H1 (cell line): ENCODE results near the gene GRIK4. TPM values are rescaled to one million over a fixed set of nuclear protein-coding genes. Genes with fewer than 3 reads are reported as not detected.

Source experiments
- CTCF ChIA-PET: fragments of 300-600 bp; sonication (Branson Sonifier 250); formaldehyde crosslinking; loops from one replicate; lab custom pipeline; 2021; ENCODE audit not compliant: partially characterized antibody; lab: Charles Lee
- POLR2A ChIA-PET: fragments of 300-600 bp; sonication (Branson Sonifier 250); formaldehyde crosslinking; loops from one replicate; lab custom pipeline; 2021; ENCODE audit warnings: inconsistent platforms; ENCODE audit not compliant: partially characterized antibody; lab: Charles Lee
- DNase-seq, 2 experiments: peaks; one replicate each; pipeline versions ENCODE4 v3.0.0 to v3.0.0-alpha.2; 2010 to 2022; ENCODE audit warnings: low spot score in 2 of 2, low read depth in 1 of 2, mixed read lengths in 1 of 2
- FAIRE-seq: peaks from 2 replicates; lab custom pipeline; 2011; peaks lifted over from hg19 to GRCh38; lab: Jason Lieb, UNC
- H2AFZ ChIP-seq: 2 replicates; pipeline ENCODE4 v1.8.1; 2012; ENCODE audit warnings: low read length, inconsistent platforms
- H2AK5ac ChIP-seq: 2 replicates; pipeline ENCODE4 v1.6.1; 2013; ENCODE audit warnings: low read depth, low read length
- H2BK120ac ChIP-seq: replicated peaks from 2 replicates; pipeline ENCODE3; 2013; ENCODE audit warnings: low read depth, low read length, inconsistent platforms
- H2BK12ac ChIP-seq: 2 replicates; pipeline ENCODE4 v1.6.1; 2013; ENCODE audit warnings: low read depth, low read length
- H2BK15ac ChIP-seq: 2 replicates; pipeline ENCODE4 v1.6.1; 2013; ENCODE audit warnings: low read length
- H2BK20ac ChIP-seq: 2 replicates; pipeline ENCODE4 v1.6.1; 2013; ENCODE audit warnings: low read length
- H2BK5ac ChIP-seq: 2 replicates; pipeline ENCODE4 v1.6.1; 2013; ENCODE audit warnings: low read depth, low read length
- H3K14ac ChIP-seq: 2 replicates; pipeline ENCODE4 v1.6.1; 2013; ENCODE audit warnings: inconsistent platforms; ENCODE audit not compliant: insufficient read length
- H3K18ac ChIP-seq: 2 replicates; pipeline ENCODE4 v1.6.1; 2013; ENCODE audit warnings: low read length; ENCODE audit errors: extremely low read depth
- H3K23ac ChIP-seq: 2 replicates; pipeline ENCODE4 v1.6.1; 2013; ENCODE audit warnings: inconsistent platforms; ENCODE audit not compliant: insufficient read length
- H3K23me2 ChIP-seq: 2 replicates; pipeline ENCODE4 v1.6.1; 2013; ENCODE audit warnings: low read depth, low read length
- H3K27ac ChIP-seq: 2 replicates; pipeline ENCODE4 v1.6.1; 2011; ENCODE audit warnings: low read depth, low read length, inconsistent platforms
- H3K27me3 ChIP-seq, 4 experiments: replicated peaks in 1 of 4; 1 replicate in 1 of 4; 2 replicates in 3 of 4; pipeline versions ENCODE4 v1.6.1 to v1.8.1; 2011 to 2013; ENCODE audit warnings: low read length in 3 of 4, mild to moderate bottlenecking in 3 of 4, inconsistent platforms in 2 of 4, mixed read lengths in 2 of 4, moderate library complexity in 1 of 4; ENCODE audit not compliant: control insufficient read depth in 3 of 4, insufficient read depth in 3 of 4; ENCODE audit errors: extremely low read depth in 1 of 4
- H3K36me3 ChIP-seq, 4 experiments: 2 replicates each; pipeline versions ENCODE4 v1.6.1 to v1.8.1; 2011 to 2013; ENCODE audit warnings: mild to moderate bottlenecking in 4 of 4, low read length in 3 of 4, moderate library complexity in 2 of 4, control low read depth in 1 of 4, inconsistent platforms in 1 of 4; ENCODE audit not compliant: insufficient read depth in 4 of 4, control insufficient read depth in 2 of 4
- H3K4ac ChIP-seq: replicated peaks from 2 replicates; pipeline ENCODE3; 2013; ENCODE audit warnings: low read length, low read depth, mixed read lengths, inconsistent platforms; ENCODE audit not compliant: insufficient read length
- H3K4me1 ChIP-seq, 4 experiments: replicated peaks in 1 of 4; 1 replicate in 1 of 4; 2 replicates in 3 of 4; pipeline versions ENCODE4 v1.6.1 to v1.8.1; 2011 to 2013; ENCODE audit warnings: low read length in 3 of 4, inconsistent platforms in 2 of 4, mixed read lengths in 1 of 4; ENCODE audit not compliant: insufficient read depth in 4 of 4, control insufficient read depth in 3 of 4
- H3K4me2 ChIP-seq, 2 experiments: 2 replicates each; pipeline versions ENCODE4 v1.6.1 to v1.8.1; 2011 to 2013; ENCODE audit warnings: low read depth in 2 of 2, low read length in 2 of 2, control low read depth in 1 of 2, inconsistent platforms in 1 of 2, mild to moderate bottlenecking in 1 of 2; ENCODE audit not compliant: insufficient read depth in 1 of 2
- H3K4me3 ChIP-seq, 4 experiments: fragments of 200-600, 300-600 bp in 1 of 4; sonication (generic), shearing (Covaris generic), sonication (Bioruptor Twin) in 1 of 4; 2 replicates each; pipeline versions ENCODE4 v1.5.1 to v1.8.1; 2011 to 2016; ENCODE audit warnings: low read length in 4 of 4, low read depth in 3 of 4, control low read depth in 2 of 4, inconsistent platforms in 2 of 4, mild to moderate bottlenecking in 2 of 4, mixed read lengths in 1 of 4, moderate library complexity in 1 of 4; ENCODE audit not compliant: insufficient read depth in 2 of 4; ENCODE audit errors: extremely low read depth in 1 of 4
- H3K56ac ChIP-seq: replicated peaks from 2 replicates; pipeline ENCODE3; 2013; ENCODE audit warnings: low read depth, mild to moderate bottlenecking, mixed read lengths, low read length, inconsistent platforms; ENCODE audit not compliant: insufficient read length
- H3K79me1 ChIP-seq: 2 replicates; pipeline ENCODE4 v1.6.1; 2013; ENCODE audit warnings: low read depth, low read length, control low read depth
- H3K79me2 ChIP-seq, 2 experiments: 2 replicates each; pipeline versions ENCODE4 v1.6.1 to v1.8.1; 2012 to 2013; ENCODE audit warnings: low read length in 2 of 2, mild to moderate bottlenecking in 2 of 2, inconsistent platforms in 1 of 2; ENCODE audit not compliant: insufficient read depth in 2 of 2, control insufficient read depth in 1 of 2
- H3K9ac ChIP-seq, 4 experiments: replicated peaks in 1 of 4; 1 replicate in 1 of 4; 2 replicates in 3 of 4; pipeline versions ENCODE4 v1.6.1 to v1.8.1; 2011 to 2013; ENCODE audit warnings: low read depth in 3 of 4, low read length in 3 of 4, control low read depth in 2 of 4, mild to moderate bottlenecking in 2 of 4, moderate library complexity in 2 of 4, inconsistent platforms in 1 of 4; ENCODE audit errors: extremely low read depth in 1 of 4
- H3K9me3 ChIP-seq, 2 experiments: 2 replicates each; pipeline versions ENCODE4 v1.6.1 to v1.8.1; 2012 to 2013; ENCODE audit warnings: mild to moderate bottlenecking in 2 of 2, moderate library complexity in 2 of 2, control low read depth in 1 of 2, inconsistent platforms in 1 of 2, low read depth in 1 of 2, low read length in 1 of 2, mixed read lengths in 1 of 2; ENCODE audit not compliant: insufficient read depth in 2 of 2
- H4K20me1 ChIP-seq, 2 experiments: replicated peaks in 1 of 2; 2 replicates each; pipeline versions ENCODE3 to v1.8.1; 2011 to 2013; ENCODE audit warnings: inconsistent platforms in 2 of 2, low read length in 2 of 2, mild to moderate bottlenecking in 1 of 2; ENCODE audit not compliant: insufficient read depth in 2 of 2, control insufficient read depth in 1 of 2
- H4K5ac ChIP-seq: 2 replicates; pipeline ENCODE4 v1.6.1; 2013; ENCODE audit warnings: low read length, low read depth, mixed read lengths, inconsistent platforms; ENCODE audit not compliant: insufficient read length
- H4K8ac ChIP-seq: 2 replicates; pipeline ENCODE4 v1.8.0; 2013; ENCODE audit warnings: mild to moderate bottlenecking, moderate library complexity, low read length, inconsistent platforms; ENCODE audit not compliant: insufficient read depth; ENCODE audit errors: extremely low read depth
- H4K91ac ChIP-seq: replicated peaks from 2 replicates; pipeline ENCODE3; 2013; ENCODE audit warnings: low read length, mixed read lengths, inconsistent platforms; ENCODE audit not compliant: insufficient read length
- WGBS, 2 experiments: shearing (Covaris generic) in 1 of 2; methylation state at CpG; one replicate each; pipeline versions ENCODE4 v1.1.6 to v1.1.7; 2013 to 2015; ENCODE audit warnings: low lambda C conversion rate in 2 of 2, mixed read lengths in 2 of 2, inconsistent platforms in 1 of 2, low coverage in 1 of 2, missing lambda C conversion rate in 1 of 2; ENCODE audit not compliant: insufficient replicate concordance in 2 of 2, insufficient coverage in 1 of 2, insufficient read length in 1 of 2; ENCODE audit errors: extremely low coverage in 1 of 2, missing lambda C conversion rate in 1 of 2; 5-methylcytosine and 5-hydroxymethylcytosine counted together
- polyA plus RNA-seq, 7 experiments: library from polyadenylated mRNA; depleted of rRNA in 3 of 7; stranded (reverse) in 5 of 7; unstranded in 2 of 7; fragments of >200 nt in 5 of 7; fragments of 200-250 nt in 2 of 7; gene quantifications; 1 replicate in 5 of 7; 2 replicates in 1 of 7; 4 replicates in 1 of 7; pipeline versions ENCODE4 v1.2.1 to v1.2.3, GENCODE V29; 2011 to 2013; ENCODE audit warnings: missing spikeins in 2 of 7, mixed read lengths in 2 of 7
- total RNA-seq: library from RNA; stranded (reverse); fragmentation: NEBNext Ultra II Directional; extraction: Animal tissue kit (Norgen Biotek cat#: 25700); gene quantifications from 2 replicates; pipeline ENCODE4 v1.2.1, GENCODE V29; 2021

GRIK4 gene
- total and polyA plus RNA-seq, 2 of the 8 experiments (the other 6 are each of a cell fraction or from before 2014, with no cell fraction given), result 1.2 to 2.9 TPM

DNA sequence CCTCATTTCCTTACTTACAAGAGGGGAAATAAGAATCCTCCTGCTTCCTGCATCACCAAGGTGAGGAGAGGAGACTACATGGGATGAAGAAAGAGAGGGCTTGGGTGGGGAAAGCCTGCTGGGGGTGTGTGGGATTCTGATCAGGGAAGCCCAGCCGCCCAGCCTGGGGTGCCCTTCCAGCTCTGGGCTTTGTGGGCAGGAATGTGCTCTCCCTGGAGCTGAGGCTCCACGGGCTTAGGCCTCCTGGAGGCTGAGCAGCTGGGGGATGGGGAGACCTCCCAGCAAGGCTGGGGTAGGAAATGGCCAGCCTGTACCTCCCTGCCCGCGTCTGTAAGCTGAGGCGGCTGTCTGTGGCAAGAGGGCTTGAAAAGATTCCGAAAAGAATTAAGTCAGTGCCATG lies 206.1 kb downstream of the GRIK4 start:
- FAIRE-seq, result no peak
- Histone ChIP-seq H3K9me3 (no peaks in the 10 kb centered on the region), H3K36me3 (no peaks in the 10 kb centered on the region), H2BK120ac (no peak overlapping the region), H3K79me1 (no peaks in the 10 kb centered on the region), H2BK5ac (no peak overlapping the region), H3K4ac (no peak overlapping the region), H3K18ac (no peak overlapping the region), H3K4me3 (no peak overlapping the region), H4K20me1 (no peaks in the 10 kb centered on the region), H3K4me1 (peaks cover 0 to 16% (median 6%) of the 10 kb centered on the region in 4 experiments; a peak in 6 of 7 replicates), H3K79me2 (no peaks in the 10 kb centered on the region), H2BK15ac (no peak overlapping the region), H2BK20ac (no peak overlapping the region), H2AFZ (no peak overlapping the region), H4K8ac (no peak overlapping the region), H3K27me3 (no peaks in the 10 kb centered on the region; a peak in 2 of 7 replicates), H4K5ac (no peak overlapping the region), H2AK5ac (no peak overlapping the region; the same call in 1 of the 2 replicates), H3K23me2 (no peaks in the 10 kb centered on the region; the same call in 1 of the 2 replicates), H2BK12ac (0 out of 2 replicates have a peak overlapping the region, but pooled peaks have one; percentile 3), H3K9ac (no peak overlapping the region), H3K14ac (no peak overlapping the region), H3K23ac (no peak overlapping the region), H3K27ac (no peak overlapping the region), H3K4me2 (no peak overlapping the region), H3K56ac (no peak overlapping the region), H4K91ac (no peak overlapping the region)
- no peak for DNase-seq
- CTCF ChIA-PET, result interaction anchor here (1.0 to 19.6 kb wide), 5 partner anchors 16 to 85 kb away, joined by 3 to 300 read pairs (median 4); no protein-coding TSS in a partner anchor
- POLR2A ChIA-PET, result no interaction called here
- 86% methylated on average over 6 of the region's 6 CpGs; no CpG with 5 or more reads in 1 of the 2 experiments for WGBS, 2 experiments
